Lower lobe of right lung (tissue), 2 donors: ENCODE measurements around the gene MRTFA. TPM values are rescaled to one million over a fixed set of nuclear protein-coding genes. Genes with fewer than 3 reads are reported as not detected.
"Not testable (repeated sequence)": the region's sequence is repeated elsewhere in the genome, so short reads cannot be mapped to it uniquely, and the experiment has no call there.

Source experiments
- ATAC-seq, 2 donors: fragments of 200-7000 bp; cut with Tn5 transposase; one replicate each; pipeline ENCODE4 v1.9.1; 2020 to 2022; ENCODE audit warnings: mild to moderate bottlenecking in 2 of 2, moderate library complexity in 2 of 2
- DNase-seq: peaks from one replicate; pipeline ENCODE4 v3.0.0-alpha.2; 2020
- H3K27ac ChIP-seq: fragments of 200-600 bp; one replicate; pipeline ENCODE4 v1.8.0; 2022
- H3K27me3 ChIP-seq: fragments of 200-600 bp; one replicate; pipeline ENCODE4 v1.8.0; 2022; ENCODE audit warnings: low read depth
- H3K36me3 ChIP-seq: fragments of 200-600 bp; one replicate; pipeline ENCODE4 v1.8.0; 2022; ENCODE audit warnings: mild to moderate bottlenecking
- H3K4me1 ChIP-seq: fragments of 200-600 bp; one replicate; pipeline ENCODE4 v1.8.0; 2022
- H3K4me3 ChIP-seq: fragments of 200-600 bp; one replicate; pipeline ENCODE4 v1.8.0; 2022; ENCODE audit warnings: mild to moderate bottlenecking
- H3K9me3 ChIP-seq: fragments of 200-600 bp; one replicate; pipeline ENCODE4 v1.8.0; 2022
- intact Hi-C: fragments of 100-400 bp; cut with DNase I; formaldehyde crosslinking; loops from one replicate; pipeline ENCODE4 v1.11.0; 2022
- total RNA-seq: library from RNA; stranded (reverse); fragmentation: NEBNext Ultra II Directional; extraction: Animal tissue kit (Norgen Biotek cat#: 25700); gene quantifications from one replicate; pipeline ENCODE4 v1.2.1, GENCODE V29; 2021
- TF ChIP-seq, protein P1 (sequence below): fragments of 200-600 bp; IDR thresholded peaks from one replicate; pipeline ENCODE4 v1.8.0; 2022; ENCODE audit warnings: antibody characterized with exemption, mild to moderate bottlenecking
- donor health status: DM: no; HTN: yes; CAD: no; lungs with severe emphysema.

The MRTFA gene
- total RNA-seq, 1 donor from 2014 or later = 54.2 TPM

DNA sequence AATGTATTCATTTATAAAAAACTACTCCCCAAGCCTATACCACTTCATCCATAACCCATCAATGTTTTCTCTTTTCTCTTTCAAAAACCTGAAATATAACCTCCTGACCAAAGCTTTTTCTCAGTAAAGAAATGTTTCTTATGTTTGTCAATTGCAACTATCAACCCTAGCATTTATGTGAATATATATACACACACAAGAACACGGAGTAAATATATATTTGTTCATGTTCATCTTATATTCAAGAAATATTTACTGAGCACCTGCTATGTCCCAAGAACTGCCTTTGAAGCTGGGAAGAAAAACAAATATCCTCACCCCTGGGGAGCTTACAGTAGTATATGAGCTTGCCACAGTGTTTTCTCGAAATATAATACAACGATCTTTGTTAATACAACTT, 3.5 kb downstream of the MRTFA start:
- H3K9me3 ChIP-seq = no peaks in the 10 kb centered on the region
- H3K27me3 ChIP-seq = no peaks in the 10 kb centered on the region
- H3K4me1 ChIP-seq = peaks cover 47% of the 10 kb centered on the region
- ATAC-seq = no peak
- no peak overlapping the region for H3K27ac ChIP-seq
- no peaks in the 10 kb centered on the region for H3K36me3 ChIP-seq
- TF ChIP-seq, protein P1, sequence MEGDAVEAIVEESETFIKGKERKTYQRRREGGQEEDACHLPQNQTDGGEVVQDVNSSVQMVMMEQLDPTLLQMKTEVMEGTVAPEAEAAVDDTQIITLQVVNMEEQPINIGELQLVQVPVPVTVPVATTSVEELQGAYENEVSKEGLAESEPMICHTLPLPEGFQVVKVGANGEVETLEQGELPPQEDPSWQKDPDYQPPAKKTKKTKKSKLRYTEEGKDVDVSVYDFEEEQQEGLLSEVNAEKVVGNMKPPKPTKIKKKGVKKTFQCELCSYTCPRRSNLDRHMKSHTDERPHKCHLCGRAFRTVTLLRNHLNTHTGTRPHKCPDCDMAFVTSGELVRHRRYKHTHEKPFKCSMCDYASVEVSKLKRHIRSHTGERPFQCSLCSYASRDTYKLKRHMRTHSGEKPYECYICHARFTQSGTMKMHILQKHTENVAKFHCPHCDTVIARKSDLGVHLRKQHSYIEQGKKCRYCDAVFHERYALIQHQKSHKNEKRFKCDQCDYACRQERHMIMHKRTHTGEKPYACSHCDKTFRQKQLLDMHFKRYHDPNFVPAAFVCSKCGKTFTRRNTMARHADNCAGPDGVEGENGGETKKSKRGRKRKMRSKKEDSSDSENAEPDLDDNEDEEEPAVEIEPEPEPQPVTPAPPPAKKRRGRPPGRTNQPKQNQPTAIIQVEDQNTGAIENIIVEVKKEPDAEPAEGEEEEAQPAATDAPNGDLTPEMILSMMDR = no peak
- intact Hi-C loops = no loop called here
- DNase-seq = no peak
- H3K4me3 ChIP-seq = no peak overlapping the region

DNA sequence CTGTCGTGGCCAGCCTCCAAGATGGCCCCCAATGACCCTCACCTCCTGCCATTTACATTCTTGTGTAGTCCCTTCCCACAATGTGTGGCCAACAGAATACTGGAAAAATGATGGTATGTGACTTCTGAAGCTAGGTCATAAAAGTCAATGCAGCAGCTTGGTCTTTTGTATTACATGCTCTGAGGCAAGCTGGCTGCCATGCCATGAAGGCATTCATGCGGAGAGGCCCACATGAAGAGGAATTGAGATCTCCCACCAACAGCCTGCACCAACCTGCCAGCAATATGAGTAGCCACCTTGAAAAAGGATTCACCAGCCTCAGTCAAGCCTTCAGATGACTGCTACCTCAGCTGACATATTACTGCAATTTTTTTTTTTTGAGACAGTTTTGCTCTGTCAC, 4.6 kb downstream of the MRTFA start:
- Histone ChIP-seq H3K27me3 (no peaks in the 10 kb centered on the region), H3K4me3 (no peak overlapping the region), H3K4me1 (peaks cover 48% of the 10 kb centered on the region), H3K36me3 (no peaks in the 10 kb centered on the region), H3K27ac (no peak overlapping the region), H3K9me3 (no peaks in the 10 kb centered on the region)
- TF ChIP-seq, protein P1 = no peak
- ATAC-seq = no peak
- DNase-seq = no peak
- intact Hi-C loops = no loop called here

DNA sequence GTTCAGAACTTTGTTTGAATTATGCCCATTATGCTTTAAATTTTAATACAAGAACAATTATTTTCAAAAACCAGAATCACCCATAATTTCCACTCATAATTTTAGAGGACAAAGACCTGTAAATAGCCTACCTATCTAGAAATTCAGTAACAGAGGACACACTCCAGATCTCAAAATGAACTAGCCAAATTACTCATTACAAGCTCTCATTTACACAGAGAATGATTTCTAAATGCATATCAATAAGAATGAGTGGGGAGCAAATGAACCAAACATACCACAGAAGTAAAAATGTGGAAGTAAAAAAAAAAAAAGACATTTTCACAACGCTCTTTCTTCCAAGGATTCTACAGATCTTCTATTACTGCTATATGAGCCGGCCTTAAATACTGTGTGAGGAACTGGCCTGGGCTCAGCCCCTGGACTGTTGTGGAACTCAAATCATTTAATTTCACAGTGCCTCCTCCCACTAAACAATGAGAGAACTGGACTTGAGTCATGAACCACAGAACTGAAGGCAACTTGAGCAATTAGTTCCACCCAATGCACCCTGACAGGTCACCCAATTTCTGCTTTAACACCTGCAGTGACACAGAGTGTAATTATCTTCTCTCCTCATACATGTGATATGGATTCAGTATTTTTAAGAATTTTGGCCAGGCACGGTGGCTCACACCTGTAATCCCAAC, 8.0 kb downstream of the MRTFA start:
- no peak overlapping the region for H3K27ac ChIP-seq
- peaks cover 23% of the 10 kb centered on the region for H3K4me1 ChIP-seq
- TF ChIP-seq, protein P1 = no peak
- H3K9me3 ChIP-seq = no peaks in the 10 kb centered on the region
- no peak overlapping the region for H3K4me3 ChIP-seq
- DNase-seq (no peak), ATAC-seq (peak; percentile 66 to 77)
- no peaks in the 10 kb centered on the region for H3K27me3 ChIP-seq
- no peaks in the 10 kb centered on the region for H3K36me3 ChIP-seq
- intact Hi-C loops = no loop called here

DNA sequence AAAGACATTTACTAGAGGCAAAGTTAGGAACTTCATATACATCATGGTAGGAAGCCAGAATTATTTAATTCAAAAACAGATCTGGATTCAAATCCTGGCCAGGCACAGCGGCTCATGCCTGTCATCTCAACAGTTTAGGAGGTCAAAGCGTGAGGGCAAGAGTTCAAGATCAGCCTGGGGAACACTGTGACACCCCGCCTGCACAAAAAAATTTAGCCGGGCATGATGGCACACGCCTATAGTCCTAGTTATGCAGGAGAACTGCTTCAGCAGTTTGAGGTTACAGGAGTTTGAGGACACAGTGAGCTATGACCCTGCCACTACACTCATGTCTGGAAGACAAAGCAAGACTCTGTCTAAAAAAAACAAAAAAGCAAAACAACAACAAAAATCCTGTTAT, 8.9 kb downstream of the MRTFA start:
- Histone ChIP-seq H3K27ac (no peak overlapping the region), H3K27me3 (no peaks in the 10 kb centered on the region), H3K4me1 (peaks cover 23% of the 10 kb centered on the region), H3K9me3 (no peaks in the 10 kb centered on the region), H3K4me3 (no peak overlapping the region), H3K36me3 (no peaks in the 10 kb centered on the region)
- intact Hi-C loops = no loop called here
- ATAC-seq = peak; percentile 20 to 41
- no peak for DNase-seq
- TF ChIP-seq, protein P1 = no peak

DNA sequence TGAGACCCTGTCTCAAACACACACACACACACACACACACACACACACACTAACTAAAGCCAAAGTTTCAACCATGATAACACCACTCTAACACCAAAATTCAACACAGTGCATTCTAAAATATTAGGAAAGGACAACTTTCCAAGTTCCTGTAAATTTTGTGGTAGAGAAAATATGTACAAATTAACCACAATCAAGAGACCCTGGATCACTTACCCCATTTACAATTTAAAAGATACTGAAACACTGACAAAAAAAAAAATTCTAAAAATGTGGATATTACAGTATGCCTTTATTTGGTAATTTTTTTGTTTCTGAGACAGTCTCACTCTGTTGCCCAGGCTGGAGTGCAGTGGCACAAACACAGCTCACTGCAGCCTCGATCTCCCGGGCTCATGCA, 9.7 kb downstream of the MRTFA start:
- DNase-seq (no peak), ATAC-seq (no peak)
- peaks cover 23% of the 10 kb centered on the region for H3K4me1 ChIP-seq
- H3K27ac ChIP-seq = no peak overlapping the region
- H3K36me3 ChIP-seq = no peaks in the 10 kb centered on the region
- H3K27me3 ChIP-seq = no peaks in the 10 kb centered on the region
- intact Hi-C loops = no loop called here
- TF ChIP-seq, protein P1 = no peak
- H3K9me3 ChIP-seq = peaks cover 7% of the 10 kb centered on the region
- no peak overlapping the region for H3K4me3 ChIP-seq

DNA sequence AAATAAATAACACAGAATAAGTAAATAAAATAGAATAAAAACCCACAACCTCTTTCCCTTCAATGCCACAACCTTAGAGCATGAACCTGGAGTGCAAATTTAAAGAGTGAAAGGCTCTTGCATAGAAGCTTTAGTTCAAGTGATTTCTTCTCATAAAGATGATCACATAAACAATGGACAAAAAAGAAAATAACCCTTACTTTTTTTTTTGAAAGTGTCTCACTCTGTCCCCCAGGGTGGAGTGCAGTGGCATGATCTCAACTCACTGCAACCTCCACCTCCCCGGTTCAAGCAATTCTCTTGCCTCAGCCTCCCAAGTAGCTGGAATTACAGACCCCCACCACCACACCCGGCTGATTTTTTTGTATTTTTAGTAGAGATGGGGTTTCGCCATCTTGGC, 10.7 kb downstream of the MRTFA start:
- H3K36me3 ChIP-seq, DNase-seq, intact Hi-C loops, H3K4me3 ChIP-seq, H3K27me3 ChIP-seq, ATAC-seq, H3K27ac ChIP-seq: not testable (repeated sequence)
- H3K9me3 ChIP-seq = peaks cover 11% of the 10 kb centered on the region
- H3K4me1 ChIP-seq = peaks cover 23% of the 10 kb centered on the region

DNA sequence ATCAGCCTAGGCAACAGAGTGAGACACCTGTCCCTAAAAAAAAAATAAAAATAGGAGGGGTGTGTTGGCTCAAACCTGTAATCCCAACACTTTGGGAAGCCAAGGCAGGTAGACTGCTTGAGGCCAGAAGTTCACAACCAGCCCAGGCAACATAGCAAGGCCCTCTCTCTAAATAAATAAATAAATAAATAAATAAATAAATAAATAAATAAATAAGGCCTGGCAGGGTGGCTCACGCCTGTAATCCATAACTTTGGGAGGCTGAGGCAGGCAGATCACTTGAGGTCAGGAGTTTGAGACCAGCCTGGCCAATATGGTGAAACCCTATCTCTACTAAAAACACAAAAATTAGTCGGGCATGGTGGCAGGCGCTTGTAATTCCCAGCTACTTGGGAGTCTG, 11.2 kb downstream of the MRTFA start:
- DNase-seq, intact Hi-C loops, H3K27ac ChIP-seq, H3K4me3 ChIP-seq, ATAC-seq, H3K36me3 ChIP-seq, H3K27me3 ChIP-seq: not testable (repeated sequence)
- H3K4me1 ChIP-seq = peaks cover 23% of the 10 kb centered on the region
- peaks cover 15% of the 10 kb centered on the region for H3K9me3 ChIP-seq
